Transverse colon (tissue), 4 donors: ENCODE results near the gene C11orf91.

Source experiments
- CTCF ChIP-seq, 5 experiments: fragments of 200-600 bp in 3 of 5; fragments of 450-650 bp in 2 of 5; sonication (generic) in 3 of 5; IDR thresholded peaks; 1 replicate in 2 of 5; 2 replicates in 3 of 5; pipeline ENCODE4 v1.5.1; 2016 to 2017; ENCODE audit warnings: antibody characterized with exemption in 5 of 5, inconsistent platforms in 3 of 5, mild to moderate bottlenecking in 2 of 5, moderate library complexity in 1 of 5
- POLR2A ChIP-seq: fragments of 450-650 bp; IDR thresholded peaks from one replicate; pipeline ENCODE4 v1.6.1; 2016; ENCODE audit warnings: antibody characterized with exemption, mild to moderate bottlenecking, moderate library complexity
- POLR2AphosphoS5 ChIP-seq, 3 donors: sonication (generic); formaldehyde crosslinking; IDR thresholded peaks; one replicate each; pipeline ENCODE4 v1.6.1; 2016; ENCODE audit warnings: antibody characterized with exemption in 3 of 3

- TF ChIP-seq CTCF (IDR thresholded peaks at IDR 0.05) (no peak), POLR2A (no peak), POLR2AphosphoS5 (IDR thresholded peaks at IDR 0.05) (no peak)
These were observed 4.2 kb downstream of the C11orf91 start for GRCh38 chr11:33696411-33696810.
